ENCODE results near the gene UQCRC2. TPM values are rescaled to one million over a fixed set of nuclear protein-coding genes. Genes with fewer than 3 reads are reported as not detected.

The UQCRC2 gene
- total and polyA plus RNA-seq, 3 donors from 2014 or later: 103 to 136 (median 114) TPM

GRCh38 chr16:21991621-21992020 lies 38.5 kb downstream of the UQCRC2 start:
- no peak for DNase-seq
- Histone ChIP-seq H3K4me1 (peaks cover 7% of the 10 kb centered on the region), H3K27ac (no peak overlapping the region), H3K4me3 (no peak overlapping the region), H3K36me3 (ENCODE audit: low read depth, missing control alignments) (no peaks in the 10 kb centered on the region), H3K9me3 (no peaks in the 10 kb centered on the region), H3K27me3 (no peaks in the 10 kb centered on the region)
- intact Hi-C loops (cut with DNase I; ENCODE audit: low total_unique reads): loop anchor here (10.0 kb wide), 1 partner anchor 83 kb away; no protein-coding TSS in a partner anchor
- WGBS, 2 donors: 78 to 79% methylated on average over 6 of the region's 6 CpGs
- TF ChIP-seq POLR2A (IDR thresholded peaks at IDR 0.05): no peak
- TF ChIP-seq CTCF (IDR thresholded peaks at IDR 0.05): no peak

GRCh38 chr16:21994856-21995465 lies 41.8 kb downstream of the UQCRC2 start:
- Histone ChIP-seq H3K4me3 (no peak overlapping the region), H3K4me1 (no peaks in the 10 kb centered on the region), H3K27ac (no peak overlapping the region), H3K36me3 (ENCODE audit: low read depth, missing control alignments) (no peaks in the 10 kb centered on the region), H3K27me3 (no peaks in the 10 kb centered on the region), H3K9me3 (no peaks in the 10 kb centered on the region)
- no peak for DNase-seq
- intact Hi-C loops (cut with DNase I; ENCODE audit: low total_unique reads): loop anchor here (10.0 kb wide), 1 partner anchor 80 kb away; no protein-coding TSS in a partner anchor
- WGBS, 2 donors: 84% methylated on average over 13 of the region's 13 CpGs
- TF ChIP-seq CTCF (IDR thresholded peaks at IDR 0.05): no peak
- TF ChIP-seq POLR2A (IDR thresholded peaks at IDR 0.05): no peak

- Histone ChIP-seq H3K36me3 (ENCODE audit: low read depth, missing control alignments) (no peaks in the 10 kb centered on the region), H3K27ac (no peak overlapping the region), H3K27me3 (no peaks in the 10 kb centered on the region), H3K4me1 (peaks cover 12% of the 10 kb centered on the region), H3K4me3 (no peak overlapping the region), H3K9me3 (no peaks in the 10 kb centered on the region)
- WGBS, 2 donors: 79 to 88% methylated on average over 9 of the region's 9 CpGs
- intact Hi-C loops (cut with DNase I; ENCODE audit: low total_unique reads): loop anchor here (10.0 kb wide), 1 partner anchor 78 kb away; no protein-coding TSS in a partner anchor
- no peak for TF ChIP-seq CTCF (IDR thresholded peaks at IDR 0.05)
- no peak for TF ChIP-seq POLR2A (IDR thresholded peaks at IDR 0.05)
- no peak for DNase-seq
Observed at GRCh38 chr16:21996923-21997696, 43.9 kb downstream of the UQCRC2 start.

- no peak overlapping the region for H3K4me3 ChIP-seq
- no peaks in the 10 kb centered on the region for H3K27me3 ChIP-seq
- H3K27ac ChIP-seq: no peak overlapping the region
- peaks cover 12% of the 10 kb centered on the region for H3K4me1 ChIP-seq
- H3K9me3 ChIP-seq: no peaks in the 10 kb centered on the region
- intact Hi-C loops (cut with DNase I; ENCODE audit: low total_unique reads): loop anchor here (10.0 kb wide), 1 partner anchor 77 kb away; no protein-coding TSS in a partner anchor
- DNase-seq: no peak
- no peak for TF ChIP-seq POLR2A (IDR thresholded peaks at IDR 0.05)
- no peak for TF ChIP-seq CTCF (IDR thresholded peaks at IDR 0.05)
- H3K36me3 ChIP-seq (ENCODE audit: low read depth, missing control alignments): no peaks in the 10 kb centered on the region
- WGBS, 2 donors: 83 to 86% methylated on average over 7 of the region's 7 CpGs
Observed at GRCh38 chr16:21997697-21998480, 44.7 kb downstream of the UQCRC2 start.

Data from testis (tissue), 3 donors.